GM19351 (cell line): ENCODE data around the gene HOXB5.

Source experiments
- ATAC-seq: cut with Tn5 transposase; IDR thresholded peaks from one replicate; pipeline ENCODE4 v1.9.1; 2021; ENCODE audit warnings: mild to moderate bottlenecking, moderate library complexity; ENCODE audit not compliant: unreplicated experiment

The HOXB5 gene

DNA sequence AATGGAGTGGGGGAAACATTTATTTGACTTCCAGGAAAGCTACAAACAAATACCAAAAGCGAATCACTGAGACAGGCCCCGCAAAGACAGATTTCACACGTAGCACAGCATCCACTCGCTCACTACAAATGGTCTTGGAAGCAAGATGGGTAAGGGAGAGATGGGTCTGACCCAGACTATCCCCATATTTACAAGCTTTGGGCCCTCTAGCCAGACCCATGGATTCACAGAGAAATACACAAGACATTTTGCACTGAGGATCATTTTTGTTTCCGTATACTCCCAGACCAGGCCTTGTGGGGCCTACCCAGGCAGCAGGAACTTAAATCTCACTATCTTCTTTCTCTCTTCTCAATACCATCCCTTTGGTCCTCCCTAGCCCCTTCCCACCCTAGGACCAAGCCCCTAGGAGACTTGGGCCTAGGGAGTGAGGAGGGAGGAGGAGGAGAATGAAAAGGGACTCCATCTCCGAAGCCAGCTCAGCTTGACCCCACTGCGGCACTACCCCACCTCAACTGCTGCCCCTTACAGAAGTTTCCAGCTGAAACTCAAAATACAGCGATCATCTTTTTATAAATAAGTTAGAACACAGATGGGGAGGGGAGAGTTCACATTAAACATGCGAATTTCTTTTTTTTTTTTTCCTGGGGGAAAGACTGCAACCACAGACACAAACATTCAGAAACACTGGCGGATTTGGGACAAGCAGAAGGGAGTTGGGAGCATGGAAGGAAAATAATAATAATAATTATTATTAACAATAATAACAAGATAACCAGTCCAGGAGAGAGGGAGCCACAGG is 2.1 kb downstream of the HOXB5 start:
- ATAC-seq, result no peak

- ATAC-seq, result no peak
These were observed 2.9 kb downstream of the HOXB5 start for GRCh38 chr17:48590607-48591161.

- no peak for ATAC-seq
These were observed 3.6 kb downstream of the HOXB5 start, which contains the start of gene HOXB3 for GRCh38 chr17:48589831-48590606. Gene HOXB3, minus strand, starts transcription at chr17:48590241. Its CDS starts 37,767 bp downstream, at chr17:48552474.

DNA sequence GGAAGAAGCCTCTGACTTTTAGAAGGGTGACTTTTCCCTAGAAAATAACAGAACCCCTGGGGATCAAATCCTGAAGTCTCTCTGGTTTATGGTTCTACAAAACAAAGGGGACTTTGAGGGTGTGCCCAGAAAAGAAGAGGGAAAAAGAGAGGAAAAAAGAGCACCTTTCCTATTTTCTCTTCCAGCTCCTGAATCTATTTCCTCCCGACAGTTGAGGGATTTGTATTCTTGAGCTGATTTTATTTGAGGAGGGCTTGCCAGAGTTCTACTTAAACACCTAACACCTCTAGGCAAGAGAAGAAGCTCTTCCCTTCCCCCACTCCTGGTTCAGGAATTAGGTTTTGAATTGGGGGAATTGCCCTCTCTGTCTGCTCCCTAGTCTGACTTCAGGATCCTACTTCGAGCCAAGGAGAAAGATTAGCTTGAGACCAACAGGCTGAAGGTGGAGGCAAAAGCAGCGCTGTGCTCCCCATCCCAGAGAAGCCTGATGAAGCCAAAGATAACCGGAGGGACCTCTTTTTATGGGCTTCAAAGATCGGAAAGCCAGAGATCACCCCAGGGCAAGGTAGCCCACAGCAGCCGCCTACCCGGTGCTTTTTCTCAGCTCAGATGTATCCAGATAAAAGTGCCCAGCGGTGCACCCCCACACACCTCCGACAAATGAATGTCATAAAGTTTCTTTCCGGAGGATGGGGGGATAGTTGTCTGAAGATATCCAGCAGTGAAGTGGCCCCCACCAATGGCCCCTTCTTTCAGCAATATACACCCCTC is 4.3 kb downstream of the HOXB5 start:
- ATAC-seq, result no peak

DNA sequence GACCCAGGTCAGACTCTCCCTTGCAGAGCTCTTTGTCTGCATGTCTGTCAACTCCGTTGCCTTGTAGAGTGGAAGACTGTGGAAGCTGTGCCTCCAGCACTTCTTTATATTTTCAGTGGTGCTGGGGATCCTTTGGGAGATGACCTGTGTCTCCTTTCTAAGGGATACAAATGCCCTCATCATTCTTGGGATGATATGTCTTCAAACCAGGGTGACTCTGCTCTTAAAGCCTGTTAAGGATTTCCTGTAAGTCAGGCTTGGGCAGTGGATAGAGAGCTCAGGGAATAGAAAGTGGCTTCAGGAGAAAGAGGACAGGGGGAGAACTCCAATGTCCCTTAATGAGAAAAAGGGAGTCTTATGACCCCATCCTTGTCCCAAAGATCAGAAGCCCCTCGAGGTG is 5.1 kb downstream of the HOXB5 start:
- ATAC-seq, result no peak

DNA sequence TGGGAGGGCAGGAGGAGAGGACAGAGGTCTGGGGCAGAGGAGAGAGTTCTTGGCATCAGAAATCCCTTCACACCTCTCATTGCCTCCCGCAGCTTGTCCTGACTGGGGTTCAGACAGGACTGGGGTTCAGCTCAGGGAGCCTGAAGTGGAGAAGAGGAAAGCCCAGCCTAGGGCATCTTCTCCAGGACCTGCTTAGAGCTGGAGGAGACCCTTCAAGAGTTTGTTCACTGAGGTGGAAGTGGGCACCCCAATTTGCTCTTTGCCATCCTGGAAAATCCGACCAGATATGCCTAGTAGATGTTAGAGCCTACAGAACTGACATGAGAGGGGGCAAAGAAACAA is 5.5 kb downstream of the HOXB5 start:
- no peak for ATAC-seq

GRCh38 chr17:48587276-48588073 is 6.1 kb downstream of the HOXB5 start:
- ATAC-seq, result no peak

- ATAC-seq, result no peak
These were observed 7.0 kb downstream of the HOXB5 start for GRCh38 chr17:48586355-48587258.

DNA sequence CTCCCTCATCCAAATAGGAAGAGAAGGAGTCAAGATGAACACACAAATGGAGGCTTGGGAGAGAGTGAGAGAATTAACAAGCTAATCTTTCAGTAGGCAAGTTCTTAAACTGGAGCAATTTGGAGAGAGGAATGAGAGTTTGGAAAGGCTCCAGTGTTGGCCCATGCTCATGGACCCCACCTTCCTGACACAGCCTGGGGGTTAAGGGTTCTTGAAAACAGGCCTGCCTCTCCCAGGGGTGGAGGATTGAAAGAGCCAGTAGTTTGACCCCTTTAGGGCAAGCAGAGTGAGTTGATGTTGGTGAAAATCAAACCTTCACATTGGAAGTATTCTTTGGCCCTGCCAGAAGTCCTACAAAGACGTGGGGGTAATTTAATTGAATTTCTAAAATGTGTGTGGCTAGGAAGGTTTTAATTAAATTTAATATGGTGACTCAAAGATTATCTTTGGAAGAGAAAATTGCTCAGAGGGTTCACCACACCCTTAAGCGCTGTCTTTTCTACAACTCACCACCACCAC is 9.3 kb downstream of the HOXB5 start:
- ATAC-seq, result no peak

DNA sequence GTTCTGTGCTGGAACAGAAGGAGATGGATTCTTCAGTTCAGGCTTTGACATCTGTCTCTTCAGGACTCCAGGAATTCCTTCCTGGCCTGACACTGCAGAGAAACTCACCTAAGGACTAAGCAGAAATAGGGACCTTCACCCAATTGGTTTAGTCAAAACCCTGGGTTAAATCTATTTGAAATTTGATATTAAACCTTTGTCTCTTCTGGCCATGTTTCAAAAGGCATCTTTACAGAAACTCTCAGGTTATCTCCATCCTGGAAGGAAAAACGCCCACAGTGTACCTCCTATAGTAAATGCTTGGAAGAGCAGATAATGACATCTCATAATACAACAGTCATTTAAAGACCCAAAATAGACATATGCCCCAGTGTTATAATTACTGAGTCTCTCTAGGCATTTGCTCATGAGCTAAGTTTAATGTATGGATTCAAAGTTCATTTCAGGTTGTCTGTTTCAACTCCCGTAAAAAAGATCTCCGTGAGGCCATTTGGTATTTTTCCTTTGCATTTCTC is 9.8 kb downstream of the HOXB5 start:
- no peak for ATAC-seq

DNA sequence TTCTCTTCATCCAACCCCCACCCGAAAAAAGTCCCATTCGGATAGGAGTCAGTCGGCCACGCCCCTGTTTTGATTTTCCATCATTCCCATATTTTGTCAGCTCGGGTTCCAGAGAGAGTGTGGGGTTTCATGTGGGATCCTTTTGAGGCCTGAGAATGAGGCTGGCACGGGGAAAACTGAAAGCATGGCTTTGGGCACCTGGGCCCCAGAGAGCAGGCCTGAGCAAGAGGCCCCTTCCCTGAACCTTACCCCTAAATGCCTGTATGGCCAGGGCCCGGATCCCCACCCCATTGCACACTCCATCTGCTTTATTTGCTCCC is 10.9 kb downstream of the HOXB5 start:
- no peak for ATAC-seq

DNA sequence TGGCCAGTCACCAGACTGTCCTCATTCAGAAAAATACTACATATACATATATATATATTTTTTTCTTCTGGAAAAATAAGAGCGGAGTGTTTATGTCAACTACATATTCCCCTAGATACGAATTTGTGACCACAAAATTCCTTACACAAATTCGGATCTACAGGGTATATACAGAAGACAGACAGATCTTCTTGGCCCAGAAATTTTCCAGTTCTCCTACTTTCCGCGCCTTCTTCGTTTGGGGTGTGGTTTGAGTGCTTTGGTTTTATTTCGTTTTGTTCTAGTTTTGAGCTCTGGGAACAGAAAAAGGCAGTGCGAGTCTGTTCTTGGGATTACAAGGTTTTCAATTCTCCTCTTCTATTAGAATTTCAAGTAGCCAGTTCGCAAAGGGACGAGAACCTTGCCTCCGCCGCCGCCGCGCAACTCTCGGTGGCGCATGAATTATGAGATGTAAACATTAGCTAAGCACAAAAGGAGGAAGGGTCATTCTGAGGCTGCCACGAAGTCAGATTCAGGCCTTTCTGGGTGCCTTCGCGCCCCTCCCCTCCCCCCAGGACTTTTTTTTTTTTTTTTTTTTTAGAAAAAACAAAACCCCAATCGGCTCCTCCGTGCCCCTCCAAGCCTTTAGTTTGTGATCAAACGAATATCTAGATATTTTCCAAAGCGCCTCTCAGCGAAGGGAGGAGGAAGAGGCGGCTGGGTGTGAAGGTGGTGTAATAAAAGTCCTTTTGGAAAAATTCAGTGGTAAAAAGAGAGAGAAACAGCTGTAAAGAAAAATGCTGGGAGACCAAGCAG is 13.6 kb downstream of the HOXB5 start:
- ATAC-seq, result no peak

- no peak for ATAC-seq
These were observed 14.2 kb downstream of the HOXB5 start for GRCh38 chr17:48579471-48579759.

DNA sequence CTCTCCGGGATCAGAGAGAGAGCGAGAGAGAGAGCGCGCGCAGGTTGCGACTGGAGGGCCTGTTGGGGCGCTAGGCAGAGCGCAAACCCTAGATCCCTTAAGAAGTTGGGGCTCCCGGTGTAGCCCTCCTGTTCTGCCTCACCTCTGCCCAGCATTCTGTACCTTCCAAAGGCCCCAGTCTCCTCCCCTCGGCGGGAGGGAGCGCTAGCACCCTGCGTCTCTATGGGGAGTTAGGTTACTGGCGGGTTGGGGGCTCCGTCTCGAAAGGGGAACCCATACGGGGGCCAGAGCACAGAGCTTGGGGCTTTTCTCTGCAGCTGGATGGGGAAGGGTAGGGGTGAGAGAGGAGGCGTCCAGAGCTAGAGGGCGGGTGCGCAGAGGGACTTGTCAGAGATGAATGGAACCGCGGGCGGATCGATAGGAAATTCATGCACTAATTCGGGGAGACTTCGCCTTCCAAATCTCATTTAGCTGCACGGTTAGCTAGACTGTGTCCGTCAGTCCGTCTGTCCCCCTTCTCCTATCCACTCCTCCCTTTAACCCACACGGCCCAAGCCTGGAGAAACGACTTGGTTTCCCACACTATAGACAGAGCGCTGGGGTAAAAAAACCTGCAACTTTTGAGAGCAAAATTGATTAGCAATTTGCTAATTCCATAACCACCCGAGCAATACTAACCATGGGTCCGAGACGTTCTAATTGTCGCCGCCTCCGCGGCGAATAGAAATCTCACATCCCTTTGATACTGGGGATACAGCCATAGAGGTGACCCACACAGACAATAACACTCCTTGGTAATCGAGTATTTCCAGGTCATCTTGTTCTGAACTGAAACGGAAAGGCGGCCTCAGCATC is 14.7 kb downstream of the HOXB5 start:
- ATAC-seq, result peak; percentile 39

GRCh38 chr17:48577946-48578615 is 15.5 kb downstream of the HOXB5 start, which contains the start of gene HOXB4:
Gene HOXB4, minus strand, starts transcription at chr17:48578350. Its CDS starts 31 bp downstream, at chr17:48578319.
- peak; percentile 62 for ATAC-seq

GRCh38 chr17:48577330-48577945 is 16.1 kb downstream of the HOXB5 start:
- no peak for ATAC-seq
